ENCODE data around the gene CREB5.
"Not testable (repeated sequence)": the region's sequence is repeated elsewhere in the genome, so short reads cannot be mapped to it uniquely, and the experiment has no call there.

The CREB5 gene

GRCh38 chr7:28392289-28392688 is 20.0 kb upstream of the CREB5 start:
- H3K9me3 Mint-ChIP-seq: no peaks in the 10 kb centered on the region
- peaks cover 43% of the 10 kb centered on the region for H3K27me3 Mint-ChIP-seq
- peaks cover 3% of the 10 kb centered on the region for H3K4me1 Mint-ChIP-seq (ENCODE audit: low read depth)
- no peaks in the 10 kb centered on the region for H3K36me3 Mint-ChIP-seq (ENCODE audit: low read depth)
- H3K27ac Mint-ChIP-seq: no peak overlapping the region
- no peak overlapping the region for H3K4me3 Mint-ChIP-seq

- no peaks in the 10 kb centered on the region for H3K36me3 Mint-ChIP-seq (ENCODE audit: low read depth)
- H3K4me1 Mint-ChIP-seq (ENCODE audit: low read depth): no peaks in the 10 kb centered on the region
- H3K4me3 Mint-ChIP-seq: no peak overlapping the region
- H3K9me3 Mint-ChIP-seq: no peaks in the 10 kb centered on the region
- no peak overlapping the region for H3K27ac Mint-ChIP-seq
- H3K27me3 Mint-ChIP-seq: peaks cover 38% of the 10 kb centered on the region
These were observed 16.9 kb upstream of the CREB5 start for GRCh38 chr7:28395404-28395803.

- Mint-ChIP-seq H3K4me1 (ENCODE audit: low read depth) (no peaks in the 10 kb centered on the region), H3K4me3 (no peak overlapping the region), H3K27me3 (peaks cover 36% of the 10 kb centered on the region), H3K9me3 (no peaks in the 10 kb centered on the region), H3K36me3 (ENCODE audit: low read depth) (no peaks in the 10 kb centered on the region), H3K27ac (no peak overlapping the region)
These were observed 16.5 kb upstream of the CREB5 start for GRCh38 chr7:28395831-28396230.

- no peaks in the 10 kb centered on the region for H3K4me1 Mint-ChIP-seq (ENCODE audit: low read depth)
- no peaks in the 10 kb centered on the region for H3K36me3 Mint-ChIP-seq (ENCODE audit: low read depth)
- H3K27ac Mint-ChIP-seq: no peak overlapping the region
- no peak overlapping the region for H3K4me3 Mint-ChIP-seq
- no peaks in the 10 kb centered on the region for H3K9me3 Mint-ChIP-seq
- H3K27me3 Mint-ChIP-seq: peaks cover 27% of the 10 kb centered on the region
These were observed 15.2 kb upstream of the CREB5 start for GRCh38 chr7:28397141-28397540.

- H3K27me3 Mint-ChIP-seq: peaks cover 25% of the 10 kb centered on the region
- peaks cover 6% of the 10 kb centered on the region for H3K4me1 Mint-ChIP-seq (ENCODE audit: low read depth)
- no peaks in the 10 kb centered on the region for H3K36me3 Mint-ChIP-seq (ENCODE audit: low read depth)
- no peak overlapping the region for H3K27ac Mint-ChIP-seq
- no peak overlapping the region for H3K4me3 Mint-ChIP-seq
- no peaks in the 10 kb centered on the region for H3K9me3 Mint-ChIP-seq
These were observed 11.4 kb upstream of the CREB5 start for GRCh38 chr7:28400838-28401360.

GRCh38 chr7:28401567-28401966 is 10.8 kb upstream of the CREB5 start:
- Mint-ChIP-seq H3K27me3 (peaks cover 32% of the 10 kb centered on the region), H3K4me1 (ENCODE audit: low read depth) (peaks cover 10% of the 10 kb centered on the region)
- not testable (repeated sequence) for H3K4me3 Mint-ChIP-seq; H3K36me3 Mint-ChIP-seq (ENCODE audit: low read depth); H3K27ac Mint-ChIP-seq; H3K9me3 Mint-ChIP-seq

GRCh38 chr7:28405662-28406061 is 6.7 kb upstream of the CREB5 start:
- H3K9me3 Mint-ChIP-seq: no peaks in the 10 kb centered on the region
- peaks cover 42% of the 10 kb centered on the region for H3K4me1 Mint-ChIP-seq (ENCODE audit: low read depth)
- no peak overlapping the region for H3K27ac Mint-ChIP-seq
- H3K4me3 Mint-ChIP-seq: no peak overlapping the region
- H3K36me3 Mint-ChIP-seq (ENCODE audit: low read depth): no peaks in the 10 kb centered on the region
- H3K27me3 Mint-ChIP-seq: peaks cover 52% of the 10 kb centered on the region

- H3K4me3 Mint-ChIP-seq: no peak overlapping the region
- H3K27me3 Mint-ChIP-seq: peaks cover 58% of the 10 kb centered on the region
These were observed 6.1 kb upstream of the CREB5 start for GRCh38 chr7:28406192-28406591.

GRCh38 chr7:28407651-28408050 is 4.7 kb upstream of the CREB5 start:
- H3K4me3 Mint-ChIP-seq: no peak overlapping the region
- H3K36me3 Mint-ChIP-seq (ENCODE audit: low read depth): no peaks in the 10 kb centered on the region
- H3K9me3 Mint-ChIP-seq: no peaks in the 10 kb centered on the region
- peaks cover 62% of the 10 kb centered on the region for H3K4me1 Mint-ChIP-seq (ENCODE audit: low read depth)
- H3K27me3 Mint-ChIP-seq: peaks cover 71% of the 10 kb centered on the region
- no peak overlapping the region for H3K27ac Mint-ChIP-seq

More at GRCh38 chr7:28406192-28406591, 6.1 kb upstream of the CREB5 start:
- Mint-ChIP-seq H3K27ac (no peak overlapping the region), H3K4me1 (ENCODE audit: low read depth) (peaks cover 47% of the 10 kb centered on the region), H3K9me3 (no peaks in the 10 kb centered on the region), H3K36me3 (ENCODE audit: low read depth) (no peaks in the 10 kb centered on the region)

GRCh38 chr7:28408105-28408959 is 4.0 kb upstream of the CREB5 start:
- H3K27ac Mint-ChIP-seq: peak overlapping the region; percentile 71
- H3K4me3 Mint-ChIP-seq: peak overlapping the region; percentile 88
- H3K36me3 Mint-ChIP-seq (ENCODE audit: low read depth): no peaks in the 10 kb centered on the region
- H3K27me3 Mint-ChIP-seq: peaks cover 78% of the 10 kb centered on the region
- H3K4me1 Mint-ChIP-seq (ENCODE audit: low read depth): peaks cover 64% of the 10 kb centered on the region
- H3K9me3 Mint-ChIP-seq: no peaks in the 10 kb centered on the region

GRCh38 chr7:28408960-28409715 is 3.2 kb upstream of the CREB5 start:
- peaks cover 82% of the 10 kb centered on the region for H3K27me3 Mint-ChIP-seq
- H3K9me3 Mint-ChIP-seq: no peaks in the 10 kb centered on the region
- peak overlapping the region; percentile 92 for H3K27ac Mint-ChIP-seq
- H3K36me3 Mint-ChIP-seq (ENCODE audit: low read depth): no peaks in the 10 kb centered on the region
- peaks cover 64% of the 10 kb centered on the region for H3K4me1 Mint-ChIP-seq (ENCODE audit: low read depth)
- H3K4me3 Mint-ChIP-seq: peak overlapping the region; percentile 88

- no peaks in the 10 kb centered on the region for H3K9me3 Mint-ChIP-seq
- H3K27me3 Mint-ChIP-seq: peaks cover 80% of the 10 kb centered on the region
These were observed 2.3 kb upstream of the CREB5 start for GRCh38 chr7:28409716-28410627.

GRCh38 chr7:28410628-28411531 is 1.4 kb upstream of the CREB5 start:
- Mint-ChIP-seq H3K4me3 (peak overlapping the region; percentile 75), H3K4me1 (ENCODE audit: low read depth) (peaks cover 58% of the 10 kb centered on the region), H3K27ac (peak overlapping the region; percentile 40), H3K9me3 (no peaks in the 10 kb centered on the region), H3K27me3 (peaks cover 81% of the 10 kb centered on the region), H3K36me3 (ENCODE audit: low read depth) (no peaks in the 10 kb centered on the region)

More at GRCh38 chr7:28409716-28410627, 2.3 kb upstream of the CREB5 start:
- Mint-ChIP-seq H3K36me3 (ENCODE audit: low read depth) (no peaks in the 10 kb centered on the region), H3K27ac (peak overlapping the region; percentile 92), H3K4me1 (ENCODE audit: low read depth) (peaks cover 64% of the 10 kb centered on the region), H3K4me3 (peak overlapping the region; percentile 88)

All from stimulated activated naive CD8-positive, alpha-beta T cell treated with anti-CD3 and anti-CD28 coated beads, Interleukin-15, Interleukin-2, amounts not matched to agents 100 ng/mL and 50 ng/mL, for 24 hours (primary cell).